Measurements from ENCODE around the gene ZNF496. TPM values are rescaled to one million over a fixed set of nuclear protein-coding genes. Genes with fewer than 3 reads are reported as not detected.

ZNF496 gene
- total and polyA plus RNA-seq, 2 of the 13 experiments (the other 11 are each of a cell fraction or from before 2014, with no cell fraction given): 14.8 to 18.6 TPM

DNA sequence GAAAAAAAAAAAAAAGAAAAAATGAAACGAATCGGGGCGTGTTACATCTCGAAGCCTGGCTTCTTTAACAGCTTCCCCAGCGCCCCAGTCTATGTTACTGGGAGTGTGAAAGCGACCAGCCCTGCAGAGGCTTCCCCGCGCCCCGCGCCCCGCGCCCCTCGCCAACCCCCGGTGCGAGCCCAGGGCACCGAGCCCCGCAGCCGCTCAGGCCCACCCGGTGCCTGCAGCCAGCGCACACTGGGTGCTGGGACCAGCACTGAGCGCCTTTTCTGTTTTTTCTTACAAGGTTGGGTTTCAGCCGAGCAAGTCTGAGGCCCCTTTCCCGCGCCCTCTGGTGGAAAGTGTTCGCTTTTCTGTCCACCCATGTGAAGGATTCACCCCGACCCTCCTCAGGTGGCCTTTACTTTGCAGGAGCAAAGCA, 42.1 kb upstream of the ZNF496 start (continued):
- TF ChIP-seq, protein P1, sequence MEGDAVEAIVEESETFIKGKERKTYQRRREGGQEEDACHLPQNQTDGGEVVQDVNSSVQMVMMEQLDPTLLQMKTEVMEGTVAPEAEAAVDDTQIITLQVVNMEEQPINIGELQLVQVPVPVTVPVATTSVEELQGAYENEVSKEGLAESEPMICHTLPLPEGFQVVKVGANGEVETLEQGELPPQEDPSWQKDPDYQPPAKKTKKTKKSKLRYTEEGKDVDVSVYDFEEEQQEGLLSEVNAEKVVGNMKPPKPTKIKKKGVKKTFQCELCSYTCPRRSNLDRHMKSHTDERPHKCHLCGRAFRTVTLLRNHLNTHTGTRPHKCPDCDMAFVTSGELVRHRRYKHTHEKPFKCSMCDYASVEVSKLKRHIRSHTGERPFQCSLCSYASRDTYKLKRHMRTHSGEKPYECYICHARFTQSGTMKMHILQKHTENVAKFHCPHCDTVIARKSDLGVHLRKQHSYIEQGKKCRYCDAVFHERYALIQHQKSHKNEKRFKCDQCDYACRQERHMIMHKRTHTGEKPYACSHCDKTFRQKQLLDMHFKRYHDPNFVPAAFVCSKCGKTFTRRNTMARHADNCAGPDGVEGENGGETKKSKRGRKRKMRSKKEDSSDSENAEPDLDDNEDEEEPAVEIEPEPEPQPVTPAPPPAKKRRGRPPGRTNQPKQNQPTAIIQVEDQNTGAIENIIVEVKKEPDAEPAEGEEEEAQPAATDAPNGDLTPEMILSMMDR (CRISPR knock-in tag; IDR thresholded peaks at IDR 0.05): peak; percentile 37
- TF ChIP-seq MEIS1 (CRISPR knock-in tag; IDR thresholded peaks at IDR 0.05; ENCODE audit: borderline replicate concordance) (no peak), MIXL1 (CRISPR knock-in tag; IDR thresholded peaks at IDR 0.05) (no peak), RAD51 (IDR thresholded peaks at IDR 0.05; ENCODE audit: borderline replicate concordance) (no peak)
- TF ChIP-seq, protein P2, sequence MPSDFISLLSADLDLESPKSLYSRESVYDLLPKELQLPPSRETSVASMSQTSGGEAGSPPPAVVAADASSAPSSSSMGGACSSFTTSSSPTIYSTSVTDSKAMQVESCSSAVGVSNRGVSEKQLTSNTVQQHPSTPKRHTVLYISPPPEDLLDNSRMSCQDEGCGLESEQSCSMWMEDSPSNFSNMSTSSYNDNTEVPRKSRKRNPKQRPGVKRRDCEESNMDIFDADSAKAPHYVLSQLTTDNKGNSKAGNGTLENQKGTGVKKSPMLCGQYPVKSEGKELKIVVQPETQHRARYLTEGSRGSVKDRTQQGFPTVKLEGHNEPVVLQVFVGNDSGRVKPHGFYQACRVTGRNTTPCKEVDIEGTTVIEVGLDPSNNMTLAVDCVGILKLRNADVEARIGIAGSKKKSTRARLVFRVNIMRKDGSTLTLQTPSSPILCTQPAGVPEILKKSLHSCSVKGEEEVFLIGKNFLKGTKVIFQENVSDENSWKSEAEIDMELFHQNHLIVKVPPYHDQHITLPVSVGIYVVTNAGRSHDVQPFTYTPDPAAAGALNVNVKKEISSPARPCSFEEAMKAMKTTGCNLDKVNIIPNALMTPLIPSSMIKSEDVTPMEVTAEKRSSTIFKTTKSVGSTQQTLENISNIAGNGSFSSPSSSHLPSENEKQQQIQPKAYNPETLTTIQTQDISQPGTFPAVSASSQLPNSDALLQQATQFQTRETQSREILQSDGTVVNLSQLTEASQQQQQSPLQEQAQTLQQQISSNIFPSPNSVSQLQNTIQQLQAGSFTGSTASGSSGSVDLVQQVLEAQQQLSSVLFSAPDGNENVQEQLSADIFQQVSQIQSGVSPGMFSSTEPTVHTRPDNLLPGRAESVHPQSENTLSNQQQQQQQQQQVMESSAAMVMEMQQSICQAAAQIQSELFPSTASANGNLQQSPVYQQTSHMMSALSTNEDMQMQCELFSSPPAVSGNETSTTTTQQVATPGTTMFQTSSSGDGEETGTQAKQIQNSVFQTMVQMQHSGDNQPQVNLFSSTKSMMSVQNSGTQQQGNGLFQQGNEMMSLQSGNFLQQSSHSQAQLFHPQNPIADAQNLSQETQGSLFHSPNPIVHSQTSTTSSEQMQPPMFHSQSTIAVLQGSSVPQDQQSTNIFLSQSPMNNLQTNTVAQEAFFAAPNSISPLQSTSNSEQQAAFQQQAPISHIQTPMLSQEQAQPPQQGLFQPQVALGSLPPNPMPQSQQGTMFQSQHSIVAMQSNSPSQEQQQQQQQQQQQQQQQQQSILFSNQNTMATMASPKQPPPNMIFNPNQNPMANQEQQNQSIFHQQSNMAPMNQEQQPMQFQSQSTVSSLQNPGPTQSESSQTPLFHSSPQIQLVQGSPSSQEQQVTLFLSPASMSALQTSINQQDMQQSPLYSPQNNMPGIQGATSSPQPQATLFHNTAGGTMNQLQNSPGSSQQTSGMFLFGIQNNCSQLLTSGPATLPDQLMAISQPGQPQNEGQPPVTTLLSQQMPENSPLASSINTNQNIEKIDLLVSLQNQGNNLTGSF (CRISPR knock-in tag; IDR thresholded peaks at IDR 0.05): no peak

DNA sequence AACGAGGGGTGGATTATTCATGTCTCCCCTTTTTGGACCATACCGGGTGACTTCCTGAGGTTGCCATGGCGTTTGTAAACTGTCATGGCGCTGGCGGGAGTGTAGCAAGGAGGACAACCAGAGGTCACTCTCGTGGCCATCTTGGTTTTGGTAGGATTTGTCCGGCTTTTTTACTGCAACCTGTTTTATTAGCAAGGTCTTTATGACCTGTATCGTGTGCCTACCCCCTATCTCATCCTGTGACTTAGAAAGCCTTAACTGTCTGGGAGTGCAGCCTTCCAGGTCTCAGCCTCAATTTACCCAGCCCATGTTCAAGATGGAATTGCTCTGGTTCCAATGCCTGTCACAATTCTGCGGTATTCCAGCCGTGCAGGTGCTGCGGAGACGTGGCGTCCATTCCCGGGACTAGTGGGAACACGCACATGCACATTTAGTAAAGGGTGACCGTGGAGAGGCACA, 40.2 kb upstream of the ZNF496 start:
- WGBS (ENCODE audit: low lambda C conversion rate): 51% methylated on average over 15 of the region's 16 CpGs
- no peaks in the 10 kb centered on the region for H4K20me1 ChIP-seq (ENCODE audit: insufficient read depth, low read length)
- no peak overlapping the region for H2AFZ ChIP-seq (ENCODE audit: low read length)
- no peak overlapping the region for H3K27ac ChIP-seq (ENCODE audit: extremely low read length, insufficient read depth, low read length)
- in situ Hi-C loops (cut with HindIII; ENCODE audit: extremely low pct_ligation_motif_present, low pct_unique_long_range_greater_than_20kb): no loop called here
- ChIA-PET CTCF (ENCODE audit: low intra/inter-chr PET ratio, low total read pairs) (no interaction called here), POLR2A (no interaction called here)
- TF ChIP-seq RFX3 (CRISPR knock-in tag; IDR thresholded peaks at IDR 0.05) (peak; percentile 32; the same call in 1 of the 2 replicates), MAFG (CRISPR knock-in tag; IDR thresholded peaks at IDR 0.05) (no peak), YY1 (IDR thresholded peaks at IDR 0.05; ENCODE audit: insufficient read depth, insufficient replicate concordance, low read depth, low read length) (peak; percentile 63)
- no peaks in the 10 kb centered on the region for H3K79me2 ChIP-seq (ENCODE audit: insufficient read depth, low read length)
- BruUV-seq (replicated peaks): no TSS peak
- intact Hi-C loops (cut with micrococcal nuclease; ENCODE audit: unreplicated experiment): loop anchor here (1.0 to 5.0 kb wide), 2 partner anchors 115 to 205 kb away; no protein-coding TSS in a partner anchor
- FAIRE-seq: no peak
- H3K9me3 ChIP-seq (ENCODE audit: low read length): no peaks in the 10 kb centered on the region
- H3K36me3 ChIP-seq (replicated peaks in 1 of 2; ENCODE audit: control insufficient read depth in 1 of 2, insufficient read depth in 2 of 2, low read length in 2 of 2): no peaks in the 10 kb centered on the region
- H3K4me2 ChIP-seq (ENCODE audit: low read depth, low read length): peak overlapping the region; percentile 32; the same call in 1 of the 2 replicates
- ATAC-seq: no peak
- H3K4me3 ChIP-seq (replicated peaks in 1 of 3; ENCODE audit: insufficient read depth in 1 of 3, low read depth in 2 of 3, low read length in 3 of 3): no peak overlapping the region
- H3K27me3 ChIP-seq (ENCODE audit: control insufficient read depth in 1 of 2, insufficient read depth in 2 of 2, low read length in 2 of 2): peaks cover 0 to 22% of the 10 kb centered on the region in 2 experiments; a peak in 3 of 5 replicates
- H3K9ac ChIP-seq (ENCODE audit: insufficient read depth, low read depth, low read length): no peak overlapping the region
- DNase-seq (ENCODE audit: low spot score): no peak
- H3K4me1 ChIP-seq (ENCODE audit: insufficient read depth, low read length): no peaks in the 10 kb centered on the region
